ENCODE measurements around the gene DMD.
"Not testable (repeated sequence)": the region's sequence is repeated elsewhere in the genome, so short reads cannot be mapped to it uniquely, and the experiment has no call there.

The DMD gene

GRCh38 chrX:31480696-31481095, 1730.7 kb downstream of the DMD start:
- DNase-seq = no peak

- DNase-seq = no peak
Observed at GRCh38 chrX:31471229-31471628, 1740.1 kb downstream of the DMD start.

- DNase-seq = not testable (repeated sequence)
Observed at GRCh38 chrX:31470753-31471152, 1740.6 kb downstream of the DMD start.

- DNase-seq = no peak
Observed at GRCh38 chrX:31464306-31464915, 1746.9 kb downstream of the DMD start.

- DNase-seq = no peak
Observed at GRCh38 chrX:31461266-31461665, 1750.1 kb downstream of the DMD start.

- DNase-seq = no peak
Observed at GRCh38 chrX:31459361-31459760, 1752.0 kb downstream of the DMD start.

GRCh38 chrX:31449965-31450364, 1761.4 kb downstream of the DMD start:
- no peak for DNase-seq

- DNase-seq = no peak
Observed at GRCh38 chrX:31449081-31449480, 1762.3 kb downstream of the DMD start.

GRCh38 chrX:31445542-31445941, 1765.8 kb downstream of the DMD start:
- DNase-seq = no peak

- no peak for DNase-seq
Observed at GRCh38 chrX:31443654-31444053, 1767.7 kb downstream of the DMD start.

GRCh38 chrX:31440546-31440945, 1770.8 kb downstream of the DMD start:
- no peak for DNase-seq

GRCh38 chrX:31436424-31436823, 1774.9 kb downstream of the DMD start:
- DNase-seq = no peak

- no peak for DNase-seq
Observed at GRCh38 chrX:31435592-31435991, 1775.8 kb downstream of the DMD start.

- no peak for DNase-seq
Observed at GRCh38 chrX:31433856-31434255, 1777.5 kb downstream of the DMD start.

- DNase-seq = no peak
Observed at GRCh38 chrX:31429915-31430314, 1781.4 kb downstream of the DMD start.

- DNase-seq = peak; percentile 3
Observed at GRCh38 chrX:31423609-31424189, 1787.7 kb downstream of the DMD start.

- no peak for DNase-seq
Observed at GRCh38 chrX:31421441-31421840, 1789.9 kb downstream of the DMD start.

GRCh38 chrX:31420711-31421151, 1790.6 kb downstream of the DMD start:
- DNase-seq = no peak

- no peak for DNase-seq
Observed at GRCh38 chrX:31420302-31420701, 1791.0 kb downstream of the DMD start.

GRCh38 chrX:31397119-31397518, 1814.2 kb downstream of the DMD start:
- DNase-seq = no peak

- DNase-seq = no peak
Observed at GRCh38 chrX:31392513-31392912, 1818.8 kb downstream of the DMD start.

- no peak for DNase-seq
Observed at GRCh38 chrX:31388946-31389345, 1822.4 kb downstream of the DMD start.

- no peak for DNase-seq
Observed at GRCh38 chrX:31384471-31384870, 1826.9 kb downstream of the DMD start.

- DNase-seq = no peak
Observed at GRCh38 chrX:31383991-31384390, 1827.4 kb downstream of the DMD start.

- not testable (repeated sequence) for DNase-seq
Observed at GRCh38 chrX:31378973-31379372, 1832.4 kb downstream of the DMD start.

Measured in NCI-H2081 treated with DMSO at 0.1 percent for 48 hours (cell line).